HG03060 (cell line): ENCODE data around the gene CLINT1.

Experiments used
- ATAC-seq: cut with Tn5 transposase; IDR thresholded peaks from one replicate; pipeline ENCODE4 v1.9.1; 2021; ENCODE audit warnings: low read depth, moderate number of reproducible peaks; ENCODE audit not compliant: unreplicated experiment

Gene CLINT1

GRCh38 chr5:157766442-157766841, 92.5 kb downstream of the CLINT1 start:
- no peak for ATAC-seq

- ATAC-seq: no peak
These were observed 94.4 kb downstream of the CLINT1 start for GRCh38 chr5:157764531-157764930.

GRCh38 chr5:157761690-157762621, 97.0 kb downstream of the CLINT1 start:
- ATAC-seq: no peak

- no peak for ATAC-seq
These were observed 100.2 kb downstream of the CLINT1 start for GRCh38 chr5:157758706-157759105.

GRCh38 chr5:157756122-157756521, 102.8 kb downstream of the CLINT1 start:
- ATAC-seq: no peak

- ATAC-seq: no peak
These were observed 108.6 kb downstream of the CLINT1 start for GRCh38 chr5:157750320-157750719.

- ATAC-seq: no peak
These were observed 109.5 kb downstream of the CLINT1 start for GRCh38 chr5:157749462-157749799.

- ATAC-seq: no peak
These were observed 110.0 kb downstream of the CLINT1 start for GRCh38 chr5:157748760-157749461.

- ATAC-seq: no peak
These were observed 110.9 kb downstream of the CLINT1 start for GRCh38 chr5:157747766-157748700.

- ATAC-seq: no peak
These were observed 111.7 kb downstream of the CLINT1 start for GRCh38 chr5:157747173-157747740.

- no peak for ATAC-seq
These were observed 113.9 kb downstream of the CLINT1 start for GRCh38 chr5:157745041-157745456.

GRCh38 chr5:157744051-157745011, 114.6 kb downstream of the CLINT1 start:
- ATAC-seq: no peak

- ATAC-seq: peak; percentile 50
These were observed 115.5 kb downstream of the CLINT1 start, which contains the start of gene LSM11 for GRCh38 chr5:157743163-157744050. LSM11 (plus strand) TSS chr5:157743712; CDS start chr5:157743751, 39 bp downstream.

GRCh38 chr5:157741131-157741530, 117.8 kb downstream of the CLINT1 start:
- no peak for ATAC-seq

- ATAC-seq: no peak
These were observed 118.7 kb downstream of the CLINT1 start for GRCh38 chr5:157740229-157740610.

- no peak for ATAC-seq
These were observed 119.3 kb downstream of the CLINT1 start for GRCh38 chr5:157739388-157740228.

GRCh38 chr5:157735991-157736390, 123.0 kb downstream of the CLINT1 start:
- ATAC-seq: no peak
